Colonic mucosa (tissue), 4 donors: ENCODE data around the gene MGME1. TPM values are rescaled to one million over a fixed set of nuclear protein-coding genes. Genes with fewer than 3 reads are reported as not detected.

Experiments
- DNase-seq: peaks from one replicate; pipeline ENCODE4 v3.0.0-alpha.2; 2020
- H3K27ac ChIP-seq: fragments of 200-600 bp; one replicate; pipeline ENCODE4 v1.8.0; 2021
- H3K27me3 ChIP-seq: fragments of 200-600 bp; one replicate; pipeline ENCODE4 v1.8.0; 2021
- H3K36me3 ChIP-seq: fragments of 200-600 bp; one replicate; pipeline ENCODE4 v1.8.0; 2021
- H3K4me1 ChIP-seq: fragments of 200-600 bp; one replicate; pipeline ENCODE4 v1.8.0; 2021; ENCODE audit warnings: mild to moderate bottlenecking
- H3K4me3 ChIP-seq: fragments of 200-600 bp; one replicate; pipeline ENCODE4 v1.8.0; 2021
- H3K9ac ChIP-seq, 2 donors: one replicate each; pipeline ENCODE4 v1.7.0; 2013; ENCODE audit warnings: control low read depth in 2 of 2, low read depth in 2 of 2, low read length in 2 of 2
- H3K9me3 ChIP-seq: fragments of 200-600 bp; one replicate; pipeline ENCODE4 v1.8.0; 2021
- CTCF ChIP-seq: fragments of 200-600 bp; IDR thresholded peaks from one replicate; pipeline ENCODE4 v1.8.0; 2022; ENCODE audit warnings: antibody characterized with exemption, mild to moderate bottlenecking
- intact Hi-C: fragments of 100-400 bp; cut with DNase I; formaldehyde crosslinking; loops from one replicate; pipeline ENCODE4 v1.14.1; 2022
- total RNA-seq, 2 donors: library from RNA; stranded (reverse); fragmentation: NEBNext Ultra II Directional in 1 of 2; extraction: Animal tissue kit (Norgen Biotek cat#: 25700) in 1 of 2; gene quantifications; one replicate each; pipeline ENCODE4 v1.2.1, GENCODE V29; 2021
- donor health status: healthy.
- donor health status: DM: no; HTN: no; CAD: no.
- donor health status: DM: no; HTN: no; CAD: no.

Gene MGME1
- total RNA-seq, 2 donors from 2014 or later, result 20.5 to 21.1 TPM

- H3K4me3 ChIP-seq, result peak overlapping the region; percentile 78
- intact Hi-C loops, result no loop called here
- TF ChIP-seq CTCF, result no peak
- H3K9me3 ChIP-seq, result no peaks in the 10 kb centered on the region
- peak overlapping the region; percentile 50 to 95 for H3K9ac ChIP-seq
- DNase-seq, result no peak
- H3K27me3 ChIP-seq, result no peaks in the 10 kb centered on the region
- H3K27ac ChIP-seq, result peak overlapping the region; percentile 97
- H3K4me1 ChIP-seq, result peaks cover 8% of the 10 kb centered on the region
- no peaks in the 10 kb centered on the region for H3K36me3 ChIP-seq
Observed at GRCh38 chr20:17966432-17967310, 2.1 kb upstream of the MGME1 start.

- no peaks in the 10 kb centered on the region for H3K27me3 ChIP-seq
- no peaks in the 10 kb centered on the region for H3K36me3 ChIP-seq
- peak; percentile 49 for DNase-seq
- peaks cover 8% of the 10 kb centered on the region for H3K4me1 ChIP-seq
- no peaks in the 10 kb centered on the region for H3K9me3 ChIP-seq
- TF ChIP-seq CTCF, result no peak
- intact Hi-C loops, result no loop called here
- H3K27ac ChIP-seq, result peak overlapping the region; percentile 97
- peak overlapping the region; percentile 78 for H3K4me3 ChIP-seq
- peak overlapping the region; percentile 94 to 95 for H3K9ac ChIP-seq
Observed at GRCh38 chr20:17967521-17968365, 1.1 kb upstream of the MGME1 start.

GRCh38 chr20:17969278-17969883, 563 bp downstream of the MGME1 start:
- intact Hi-C loops, result no loop called here
- H3K4me1 ChIP-seq, result no peaks in the 10 kb centered on the region
- H3K36me3 ChIP-seq, result no peaks in the 10 kb centered on the region
- no peaks in the 10 kb centered on the region for H3K9me3 ChIP-seq
- H3K4me3 ChIP-seq, result peak overlapping the region; percentile 78
- no peaks in the 10 kb centered on the region for H3K27me3 ChIP-seq
- TF ChIP-seq CTCF, result no peak
- H3K9ac ChIP-seq, result peak overlapping the region; percentile 79 to 95
- peak; percentile 63 for DNase-seq
- peak overlapping the region; percentile 97 for H3K27ac ChIP-seq

GRCh38 chr20:17969884-17970409, 1.1 kb downstream of the MGME1 start:
- peak; percentile 60 for DNase-seq
- H3K27ac ChIP-seq, result peak overlapping the region; percentile 97
- no peak for TF ChIP-seq CTCF
- H3K27me3 ChIP-seq, result no peaks in the 10 kb centered on the region
- no peaks in the 10 kb centered on the region for H3K4me1 ChIP-seq
- H3K9ac ChIP-seq, result peak overlapping the region; percentile 75 to 95
- H3K9me3 ChIP-seq, result no peaks in the 10 kb centered on the region
- H3K4me3 ChIP-seq, result peak overlapping the region; percentile 78
- intact Hi-C loops, result no loop called here
- H3K36me3 ChIP-seq, result no peaks in the 10 kb centered on the region
